Caki2 (cell line): ENCODE data around the gene IFITM10. TPM values are rescaled to one million over a fixed set of nuclear protein-coding genes. Genes with fewer than 3 reads are reported as not detected.
"Not testable (repeated sequence)": the region's sequence is repeated elsewhere in the genome, so short reads cannot be mapped to it uniquely, and the experiment has no call there.

Source experiments
- DNase-seq: peaks from one replicate; pipeline ENCODE4 v3.0.0-alpha.2; 2015; ENCODE audit warnings: low read depth
- in situ Hi-C: cut with HindIII; loops from 2 replicates; pipeline ENCODE4 v1.10.0; 2016; ENCODE audit warnings: low sequenced_read_pairs, low pct_unique_long_range_greater_than_20kb, mixed read lengths
- total RNA-seq: library from RNA; depleted of rRNA; stranded (reverse); fragments of >200 nt; shearing (Covaris generic); gene quantifications from 2 replicates; pipeline ENCODE4 v1.2.3, GENCODE V29; 2014; ENCODE audit warnings: low replicate concordance

The IFITM10 gene
- total RNA-seq, 1 experiment from 2014 or later, result 2.7 TPM

GRCh38 chr11:1779034-1779805, 28.8 kb upstream of the IFITM10 start:
- in situ Hi-C loops, result no loop called here
- DNase-seq, result no peak

GRCh38 chr11:1778141-1778911, 27.9 kb upstream of the IFITM10 start:
- in situ Hi-C loops, result no loop called here

GRCh38 chr11:1777737-1778136, 27.3 kb upstream of the IFITM10 start:
- DNase-seq, result no peak
- in situ Hi-C loops, result no loop called here

More at GRCh38 chr11:1778141-1778911, 27.9 kb upstream of the IFITM10 start:
- no peak for DNase-seq

GRCh38 chr11:1776944-1777715, 26.7 kb upstream of the IFITM10 start:
- in situ Hi-C loops, result no loop called here
- DNase-seq, result no peak

- no peak for DNase-seq
- in situ Hi-C loops, result no loop called here
Measured at GRCh38 chr11:1776331-1776851, 26.0 kb upstream of the IFITM10 start.

GRCh38 chr11:1774886-1775285, 24.5 kb upstream of the IFITM10 start:
- DNase-seq, result no peak
- in situ Hi-C loops, result no loop called here

GRCh38 chr11:1773994-1774550, 23.7 kb upstream of the IFITM10 start:
- in situ Hi-C loops, result no loop called here
- DNase-seq, result no peak

- in situ Hi-C loops, result no loop called here
- DNase-seq, result no peak
Measured at GRCh38 chr11:1773131-1773993, 23.0 kb upstream of the IFITM10 start.

GRCh38 chr11:1772270-1773130, 22.1 kb upstream of the IFITM10 start:
- in situ Hi-C loops, result no loop called here

GRCh38 chr11:1771700-1772099, 21.3 kb upstream of the IFITM10 start:
- in situ Hi-C loops, result no loop called here
- DNase-seq, result no peak

More at GRCh38 chr11:1772270-1773130, 22.1 kb upstream of the IFITM10 start:
- DNase-seq, result peak; percentile 98

GRCh38 chr11:1771273-1771672, 20.9 kb upstream of the IFITM10 start:
- in situ Hi-C loops, result no loop called here
- no peak for DNase-seq

GRCh38 chr11:1770528-1770927, 20.1 kb upstream of the IFITM10 start:
- in situ Hi-C loops, result no loop called here
- no peak for DNase-seq

GRCh38 chr11:1770061-1770460, 19.7 kb upstream of the IFITM10 start:
- no peak for DNase-seq
- in situ Hi-C loops, result no loop called here

- DNase-seq, in situ Hi-C loops: not testable (repeated sequence)
Measured at GRCh38 chr11:1769304-1769936, 19.0 kb upstream of the IFITM10 start.

GRCh38 chr11:1768141-1768469, 17.7 kb upstream of the IFITM10 start:
- in situ Hi-C loops, result no loop called here

GRCh38 chr11:1767399-1768140, 17.2 kb upstream of the IFITM10 start:
- DNase-seq, result no peak
- in situ Hi-C loops, result no loop called here

More at GRCh38 chr11:1768141-1768469, 17.7 kb upstream of the IFITM10 start:
- no peak for DNase-seq
